RCC 7860 (cell line): ENCODE data around the gene ZMPSTE24.
A peak's percentile ranks its signal among the peaks of the same experiment; 100 is the strongest.

Experiments used
- DNase-seq: peaks from one replicate; pipeline ENCODE4 v3.0.0-alpha.2; 2015; ENCODE audit warnings: low spot score
- FAIRE-seq: peaks from 2 replicates; lab custom pipeline; 2012; peaks lifted over from hg19 to GRCh38; lab: Jason Lieb, UNC

The ZMPSTE24 gene

DNA sequence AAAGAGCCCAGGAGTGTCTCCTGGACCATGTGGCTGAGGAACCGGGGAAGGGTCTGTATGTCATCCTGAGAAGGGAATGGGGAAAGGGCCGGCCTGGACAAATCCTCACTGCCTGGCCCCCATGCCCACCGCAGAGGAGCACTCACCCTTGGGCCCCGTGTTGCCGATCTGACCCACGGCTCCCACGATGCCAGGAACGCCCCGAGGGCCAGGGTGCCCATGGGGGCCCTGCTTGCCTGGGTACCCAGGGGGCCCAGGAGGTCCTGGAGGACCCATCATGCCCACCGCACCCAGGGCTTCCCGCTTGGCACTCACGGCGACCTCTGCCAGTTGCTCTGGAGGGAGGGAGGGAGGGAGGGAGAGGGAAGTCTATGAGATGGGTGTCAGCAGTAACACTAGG lies 44.4 kb downstream of the ZMPSTE24 start:
- FAIRE-seq = no peak
- DNase-seq = no peak

DNA sequence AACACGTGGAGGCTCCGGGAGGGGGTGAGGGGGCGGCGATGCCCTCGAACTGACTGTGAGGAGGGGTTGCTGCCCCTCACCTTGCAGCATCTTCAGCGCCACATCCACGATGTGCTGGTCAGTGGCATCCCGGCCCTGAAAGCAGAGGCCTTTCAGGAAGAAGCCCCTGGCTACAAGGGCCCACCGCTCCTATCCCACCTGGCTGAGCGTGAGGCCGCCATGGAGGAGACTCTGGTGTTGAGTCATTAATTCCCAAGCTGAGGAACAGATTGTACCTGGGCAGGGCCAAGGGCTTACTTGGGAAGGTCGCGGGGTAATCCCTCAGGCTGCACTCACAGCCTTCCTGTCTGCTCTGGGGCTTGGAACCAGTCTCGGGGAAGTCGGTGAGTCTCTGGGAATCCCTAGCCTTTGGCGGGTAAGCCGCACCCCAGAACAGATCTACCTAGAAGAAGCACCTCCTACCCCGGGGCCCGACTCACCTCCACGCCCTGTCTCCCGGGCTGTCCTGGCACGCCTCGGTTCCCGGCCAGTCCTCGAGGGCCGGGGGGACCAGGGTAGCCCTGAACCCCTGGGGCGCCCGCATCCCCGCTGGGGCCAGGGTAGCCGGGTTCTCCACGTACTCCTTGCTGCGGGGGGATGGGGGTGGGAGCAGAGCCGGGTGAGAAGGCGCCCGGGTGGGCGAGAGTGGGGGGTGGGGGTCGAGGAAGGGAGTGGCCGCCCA lies 45.2 kb downstream of the ZMPSTE24 start:
- no peak for FAIRE-seq

DNA sequence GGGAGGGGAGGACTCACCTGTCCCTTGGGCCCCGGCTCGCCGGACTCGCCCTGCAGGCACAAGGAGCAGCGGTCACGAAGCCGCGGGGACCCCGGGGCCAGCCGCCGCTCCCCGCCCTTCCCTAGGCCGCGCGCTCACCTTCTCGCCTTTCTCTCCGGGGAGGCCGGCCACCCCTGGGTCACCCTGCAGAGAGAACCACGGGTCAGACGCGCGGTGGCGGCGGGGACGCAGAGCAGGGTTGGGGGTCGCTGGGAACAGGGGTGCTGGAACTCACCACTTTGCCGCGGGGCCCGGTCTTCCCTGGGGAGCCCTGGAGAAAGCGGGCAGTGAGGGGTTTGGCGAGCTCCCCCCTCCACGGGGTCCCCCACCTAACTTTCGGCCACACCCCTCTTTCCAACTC lies 45.8 kb downstream of the ZMPSTE24 start:
- no peak for DNase-seq
- FAIRE-seq = no peak

More for the DNA sequence above, 45.2 kb downstream of the ZMPSTE24 start:
- DNase-seq = no peak

DNA sequence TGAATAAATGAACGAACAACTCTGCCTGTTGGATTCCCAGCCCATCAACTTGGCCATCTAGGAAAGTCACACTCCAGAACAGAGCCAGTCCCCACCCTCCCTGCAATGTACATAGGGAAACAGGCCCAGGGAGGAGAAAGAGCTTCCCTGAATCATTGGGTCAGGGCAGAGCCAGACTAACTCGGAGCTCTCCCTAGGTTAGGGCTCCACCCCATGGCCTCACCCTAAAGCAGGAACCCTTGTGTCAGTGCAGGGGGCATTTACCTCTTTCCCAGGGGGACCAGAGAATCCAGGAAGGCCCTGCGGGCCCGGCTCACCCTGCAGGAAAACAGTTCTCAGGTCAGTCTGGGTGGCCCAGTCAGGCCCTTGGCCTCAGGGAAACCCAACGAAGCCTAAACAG lies 47.4 kb downstream of the ZMPSTE24 start:
- FAIRE-seq (no peak), DNase-seq (no peak)

DNA sequence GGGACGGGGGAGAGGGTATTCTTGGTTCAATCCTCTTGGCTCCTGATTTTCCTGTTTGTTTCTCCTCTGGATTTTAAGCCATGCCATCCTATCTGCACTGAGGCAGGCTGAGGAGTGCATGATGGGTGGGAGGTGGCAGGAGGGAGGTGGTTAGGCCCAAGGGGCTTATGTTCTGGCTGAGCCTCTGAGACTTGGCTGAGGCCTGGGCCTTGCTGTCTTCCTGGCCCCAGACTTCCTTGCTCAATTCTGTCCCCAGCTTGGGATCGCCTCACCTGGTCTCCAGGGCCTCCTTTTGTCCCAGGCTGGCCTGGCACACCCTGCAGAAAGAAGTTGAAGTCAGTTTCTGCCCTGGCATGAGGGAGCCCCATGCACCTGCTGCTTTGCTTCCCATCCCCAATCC lies 47.8 kb downstream of the ZMPSTE24 start:
- DNase-seq (no peak), FAIRE-seq (no peak)

DNA sequence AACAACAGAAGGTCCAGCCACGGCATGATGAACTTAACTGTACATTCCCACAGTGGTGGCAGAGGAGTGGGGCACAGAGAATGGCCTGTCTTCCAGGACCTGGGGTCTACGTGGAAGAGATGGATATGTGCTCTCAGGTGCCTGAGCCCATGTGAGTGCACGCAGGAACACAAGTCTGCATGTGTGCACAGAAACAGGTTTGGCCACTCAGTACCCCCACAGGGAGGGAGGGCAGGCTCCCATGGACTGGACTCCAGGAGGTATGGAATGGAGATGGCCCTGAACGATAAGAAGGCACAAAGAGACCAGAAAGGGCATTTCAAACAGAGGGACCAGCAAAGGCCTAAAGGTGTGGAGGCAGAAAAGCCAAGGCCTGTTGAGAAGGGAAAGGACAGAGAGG lies 48.3 kb downstream of the ZMPSTE24 start:
- FAIRE-seq = no peak
- DNase-seq = no peak

DNA sequence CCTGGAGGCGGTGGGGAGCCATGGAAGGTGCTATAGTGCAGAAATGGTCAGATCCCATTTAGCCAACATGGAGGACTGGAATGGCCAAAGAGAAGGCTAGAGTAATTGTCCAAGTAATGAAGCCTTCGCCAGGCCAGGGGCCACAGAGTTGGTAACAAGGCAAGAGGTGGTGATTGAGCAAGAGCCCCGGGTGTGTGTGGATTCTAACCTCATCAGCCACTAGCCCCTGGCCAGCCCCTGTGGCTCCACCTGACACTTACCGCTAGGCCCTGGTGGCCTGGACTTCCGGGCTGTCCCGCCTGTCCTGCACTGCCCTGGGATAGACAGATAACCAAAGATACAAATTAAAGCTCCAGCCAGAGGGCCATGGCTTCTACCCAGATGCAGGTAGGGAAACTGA lies 49.1 kb downstream of the ZMPSTE24 start:
- DNase-seq (no peak), FAIRE-seq (no peak)

DNA sequence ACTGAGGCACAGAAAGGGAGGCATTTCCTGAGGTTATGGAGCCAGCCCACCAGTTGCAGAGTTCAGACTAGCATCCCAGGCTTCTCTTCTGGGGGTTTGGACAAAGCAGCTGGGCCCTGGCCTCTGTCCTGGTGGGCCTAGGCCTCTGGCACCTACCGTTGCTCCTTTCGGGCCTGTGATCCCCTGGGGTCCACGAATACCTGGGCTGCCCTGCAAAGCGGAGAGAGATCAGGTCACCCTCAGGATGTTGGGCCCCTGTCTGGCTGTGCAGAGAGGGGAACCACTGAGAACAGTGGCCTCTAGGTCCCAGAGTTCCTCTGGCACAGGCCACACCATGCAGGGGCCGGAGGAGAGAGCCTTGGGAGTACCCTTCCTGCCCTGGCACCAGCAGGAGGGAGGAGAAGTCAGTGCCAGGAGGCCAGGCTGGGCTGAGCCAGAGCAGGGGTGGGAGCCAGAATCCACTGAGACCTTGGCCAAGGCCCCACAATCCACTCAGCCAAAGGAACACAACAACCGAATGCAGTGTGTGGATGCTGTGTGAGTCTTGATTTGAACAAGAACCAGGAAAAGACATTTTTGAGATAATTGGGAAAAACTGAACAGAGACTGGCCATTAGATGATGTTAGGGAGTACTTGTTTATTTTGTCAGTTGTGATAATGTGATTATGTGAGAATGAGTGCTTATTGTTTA lies 50.1 kb downstream of the ZMPSTE24 start:
- DNase-seq (no peak), FAIRE-seq (no peak)

DNA sequence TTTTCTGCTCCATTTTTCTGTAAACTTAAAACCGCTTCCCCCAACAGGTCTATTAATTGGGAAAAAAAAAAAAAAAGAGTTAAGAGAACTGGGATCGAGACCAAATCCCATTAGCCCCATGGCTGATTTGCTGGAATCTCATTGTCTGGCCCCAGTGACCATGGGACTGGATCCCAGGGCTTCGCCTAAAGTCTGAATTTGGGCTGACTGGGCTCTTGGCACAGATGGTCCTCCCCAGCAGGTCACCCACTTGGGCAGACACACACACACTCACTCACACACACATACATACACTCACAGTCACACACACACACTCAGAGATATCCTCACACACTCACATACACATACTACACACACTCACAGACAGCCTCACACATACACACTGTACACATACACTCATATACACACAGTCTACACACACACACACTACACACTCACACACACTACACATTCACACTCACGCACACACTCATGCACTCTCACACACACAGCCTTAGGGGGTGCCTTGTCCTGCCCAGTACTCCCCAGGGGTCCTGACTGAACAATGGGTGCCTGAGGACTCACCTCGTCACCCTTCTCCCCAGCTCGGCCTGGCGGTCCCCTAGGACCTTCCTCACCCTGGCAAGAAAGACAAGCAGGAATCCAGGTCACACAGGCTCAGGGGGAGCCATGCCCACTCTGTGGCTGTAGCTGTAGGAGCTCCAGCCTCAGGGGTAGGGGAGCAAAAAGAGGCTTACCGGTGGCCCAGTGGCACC lies 51.5 kb downstream of the ZMPSTE24 start:
- no peak for DNase-seq
- FAIRE-seq = no peak

DNA sequence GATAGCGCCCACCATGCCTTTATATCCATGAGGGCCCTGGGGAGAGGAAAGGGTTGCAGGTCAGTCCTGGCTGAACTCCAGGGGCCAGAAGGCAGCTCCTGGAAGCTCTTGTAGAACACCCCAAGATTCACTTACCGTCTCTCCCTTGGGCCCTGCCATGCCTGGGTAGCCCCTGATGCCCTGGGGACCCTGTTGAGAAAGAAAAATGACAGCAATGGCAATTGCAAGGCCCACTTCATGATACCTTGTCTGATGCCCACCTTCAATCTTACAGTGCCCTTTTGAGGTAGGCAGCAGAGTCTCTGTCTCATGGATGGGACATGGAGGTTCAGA lies 52.1 kb downstream of the ZMPSTE24 start:
- DNase-seq (no peak), FAIRE-seq (no peak)

DNA sequence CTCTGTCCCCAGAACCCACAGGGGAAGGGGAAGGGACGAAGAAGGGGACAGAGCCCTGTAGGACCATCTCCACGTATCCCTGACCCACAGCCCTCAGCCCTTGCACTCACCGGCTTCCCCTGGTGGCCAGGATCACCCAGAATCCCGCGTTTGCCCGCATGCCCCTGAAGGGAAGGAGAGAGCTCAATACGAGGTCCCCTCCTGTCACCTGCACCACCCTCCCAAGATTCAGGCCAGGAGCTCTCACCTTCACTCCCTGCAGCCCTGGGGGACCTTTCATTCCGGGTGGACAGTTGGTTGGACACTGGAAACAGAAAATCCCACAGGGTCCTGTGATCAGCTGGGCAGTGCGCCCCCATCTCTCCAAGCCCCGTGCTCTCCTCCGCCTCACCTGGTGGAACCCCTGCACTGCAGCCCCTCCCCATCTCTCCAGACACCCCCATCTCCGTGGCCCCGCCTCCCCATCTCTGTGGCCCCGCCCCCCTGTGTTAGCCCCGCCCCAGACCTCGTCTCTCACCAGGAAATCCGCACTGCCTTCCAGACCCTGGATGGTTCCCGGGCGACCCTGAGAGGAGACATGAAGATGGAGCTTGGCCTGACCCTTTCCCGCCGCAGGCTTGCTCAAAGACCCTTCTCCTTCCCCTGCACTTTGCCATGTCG lies 53.1 kb downstream of the ZMPSTE24 start:
- no peak for DNase-seq
- no peak for FAIRE-seq

DNA sequence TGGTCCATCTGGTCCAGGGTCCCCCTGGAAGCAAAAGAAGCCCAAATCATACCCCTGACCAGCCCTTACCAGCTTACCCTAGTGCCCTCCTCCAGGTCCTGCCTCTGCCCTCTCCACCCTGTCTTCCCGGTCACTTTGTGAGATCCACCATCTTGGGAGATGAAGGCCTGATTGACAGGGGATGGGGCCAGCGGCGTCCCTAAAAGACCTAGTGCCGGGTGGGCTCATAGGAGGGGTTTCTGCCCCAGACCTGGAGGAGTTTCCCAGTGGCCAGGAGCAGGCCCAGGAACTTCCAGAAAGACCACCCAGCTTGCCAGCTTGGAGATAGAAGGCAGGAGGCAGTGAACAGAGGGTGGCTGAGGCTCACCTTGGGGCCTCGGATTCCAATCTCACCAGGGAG lies 53.7 kb downstream of the ZMPSTE24 start:
- no peak for DNase-seq
- FAIRE-seq = no peak

DNA sequence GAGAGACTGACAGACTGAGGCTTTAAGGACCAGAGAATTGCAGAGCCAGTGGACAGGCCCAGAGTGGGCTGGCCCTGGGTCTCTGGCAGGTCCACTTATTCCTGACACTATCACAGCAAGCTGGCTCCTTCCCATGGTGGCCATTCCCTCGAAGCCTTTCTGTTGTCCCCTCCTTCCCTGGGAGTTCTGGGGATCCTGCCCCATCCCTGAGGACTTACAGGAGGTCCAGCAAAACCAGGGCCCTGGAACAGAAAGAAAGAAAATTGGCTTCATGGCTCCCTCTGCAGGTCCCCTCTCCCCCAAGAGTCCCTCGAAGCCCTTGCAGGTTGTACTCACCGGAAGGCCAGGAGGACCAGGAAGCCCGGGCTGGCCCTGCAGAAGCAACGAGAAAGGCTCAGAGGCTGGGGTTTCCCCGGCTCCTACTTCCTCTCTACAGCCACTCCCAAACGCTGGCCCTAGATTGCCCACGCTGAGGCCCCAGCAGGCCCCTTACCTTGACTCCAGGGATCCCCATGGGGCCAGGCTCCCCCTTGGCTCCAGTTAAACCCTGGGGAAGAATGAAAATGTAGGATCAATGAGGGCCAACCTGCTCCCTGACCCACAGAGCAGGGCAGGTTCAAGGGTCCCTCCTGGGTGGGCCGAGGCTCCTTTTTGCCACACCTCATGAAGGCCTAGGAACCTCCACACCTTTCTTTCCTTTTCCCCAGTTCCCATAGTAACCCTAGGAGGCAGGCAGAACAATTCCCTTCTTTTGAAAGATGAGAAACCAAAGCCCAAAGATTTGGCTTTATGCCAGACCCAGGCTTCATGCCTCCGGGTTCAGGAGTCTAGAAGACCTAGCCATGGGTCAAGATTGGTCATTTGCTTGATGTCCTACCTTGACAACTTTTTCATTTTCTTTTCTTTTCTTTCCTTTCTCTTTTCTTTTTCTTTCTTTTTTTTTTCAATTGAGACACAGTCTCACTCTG lies 54.5 kb downstream of the ZMPSTE24 start:
- no peak for DNase-seq
- FAIRE-seq = no peak

DNA sequence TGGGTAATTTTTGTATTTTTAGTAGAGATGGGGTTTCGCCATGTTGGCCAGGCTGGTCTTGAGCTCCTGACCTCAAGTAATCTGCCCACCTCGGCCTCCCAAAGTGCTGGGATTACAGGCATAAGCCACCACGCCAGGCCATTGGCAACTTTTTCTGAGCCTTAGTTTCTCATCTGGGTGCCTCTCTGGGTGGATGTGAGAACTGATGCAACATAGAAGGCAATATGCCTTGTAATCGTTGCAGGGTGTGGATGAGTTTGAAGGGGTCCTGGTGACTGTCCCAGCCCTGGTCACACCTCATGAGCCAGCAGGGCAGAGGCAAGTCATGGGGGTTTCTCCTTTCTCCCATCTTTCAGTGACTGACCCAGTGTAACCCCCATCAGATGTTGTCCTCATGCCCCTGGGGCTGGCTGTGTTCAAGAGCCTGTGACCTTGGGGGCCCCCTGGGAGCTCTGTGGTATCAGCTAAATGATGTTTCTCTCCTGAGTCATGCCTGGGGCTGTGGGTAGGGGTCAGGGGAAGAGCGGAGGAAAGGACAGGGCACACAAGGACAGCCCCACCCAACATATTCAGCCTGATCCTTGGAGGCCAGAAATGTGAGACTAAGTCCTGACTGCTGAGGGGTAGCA lies 55.4 kb downstream of the ZMPSTE24 start:
- DNase-seq (peak; percentile 42), FAIRE-seq (no peak)

DNA sequence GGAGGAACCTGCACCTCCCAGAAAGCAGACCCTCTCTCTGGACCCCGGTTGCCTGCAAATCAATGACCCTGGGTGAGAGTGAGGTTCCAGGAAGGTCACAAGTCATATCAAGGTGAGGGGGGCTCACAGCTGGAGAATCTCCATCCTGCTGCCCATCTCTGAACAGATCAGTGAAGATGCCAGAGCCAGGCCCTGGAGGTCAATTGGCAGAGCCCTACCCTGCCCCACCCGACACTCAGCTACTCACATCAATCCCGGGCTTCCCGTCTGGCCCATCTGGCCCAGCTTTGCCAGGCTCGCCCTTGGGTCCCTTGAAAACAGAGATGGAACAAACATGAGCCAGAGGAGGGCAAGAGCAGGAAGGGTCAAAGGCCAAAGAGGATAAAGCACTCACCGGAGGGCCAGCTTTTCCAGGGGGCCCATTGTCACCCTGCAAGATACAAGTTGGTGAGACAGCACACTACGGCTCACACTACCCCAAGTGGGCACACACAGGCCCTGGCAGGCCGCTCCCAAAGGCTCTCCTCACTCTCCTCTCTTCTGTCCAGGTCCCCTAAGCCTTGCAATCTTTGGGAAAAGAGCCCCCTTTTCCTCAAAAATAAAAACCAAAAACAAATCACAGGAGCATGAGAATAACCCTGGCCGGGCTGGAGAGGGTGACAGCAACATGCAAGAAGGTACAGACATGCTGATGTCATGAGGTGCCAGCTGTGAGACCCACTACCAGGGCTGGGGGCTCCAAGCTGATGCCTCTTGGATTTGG lies 56.1 kb downstream of the ZMPSTE24 start:
- no peak for FAIRE-seq

DNA sequence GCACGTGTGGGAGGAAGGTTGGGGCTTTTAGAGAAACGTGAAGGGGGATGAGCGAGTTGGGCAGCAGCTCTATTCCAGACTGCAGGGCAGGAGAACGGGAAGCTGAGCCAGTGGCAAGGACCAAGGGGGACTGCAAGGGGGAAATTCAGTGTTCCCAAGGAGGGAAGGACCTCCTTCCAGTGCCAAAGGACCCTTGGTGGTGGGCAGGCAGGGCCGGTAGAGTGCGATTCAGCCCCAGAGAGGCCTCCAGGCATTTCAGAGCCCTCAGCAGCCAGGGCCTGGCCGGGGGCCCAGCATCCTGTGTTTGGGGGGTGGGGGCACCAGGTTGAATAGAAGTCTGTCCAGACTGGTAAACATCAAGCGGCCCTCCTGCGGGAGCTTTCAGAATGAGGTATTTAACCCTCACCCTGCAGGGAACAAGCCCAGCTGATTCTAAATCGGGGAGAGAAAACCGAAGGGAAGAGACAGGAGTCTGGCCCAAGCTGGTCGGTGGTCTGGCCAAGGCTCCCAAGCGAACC lies 56.7 kb downstream of the ZMPSTE24 start:
- no peak for FAIRE-seq
- no peak for DNase-seq

More for the DNA sequence above, 56.1 kb downstream of the ZMPSTE24 start:
- no peak for DNase-seq

DNA sequence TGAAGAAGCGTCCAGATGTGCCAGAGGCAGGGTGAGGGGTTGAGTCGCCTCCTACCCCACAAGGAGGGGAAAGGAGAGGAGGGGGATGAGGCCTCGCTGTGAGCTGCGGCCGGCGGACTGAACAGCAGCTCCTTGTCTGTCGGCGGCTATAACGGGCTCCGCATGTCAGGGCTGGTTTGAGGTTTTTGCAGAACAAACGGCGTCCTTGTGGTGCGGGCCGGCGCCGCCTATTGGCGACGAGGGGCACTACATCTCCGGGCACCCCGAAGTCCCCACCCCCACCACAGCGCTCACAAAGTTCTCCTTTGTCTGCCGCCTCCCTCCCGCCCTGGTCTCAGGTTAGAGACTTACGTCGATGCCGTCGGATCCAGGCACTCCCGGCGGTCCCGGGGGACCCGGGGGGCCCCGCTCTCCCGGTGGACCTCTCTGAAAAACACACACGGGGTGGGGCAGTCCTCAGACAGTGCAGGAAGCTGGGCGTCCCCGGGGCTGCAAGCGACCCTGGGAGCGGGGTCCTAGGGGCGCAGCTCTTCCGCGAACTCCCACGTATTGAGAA lies 57.3 kb downstream of the ZMPSTE24 start:
- no peak for FAIRE-seq
- no peak for DNase-seq

DNA sequence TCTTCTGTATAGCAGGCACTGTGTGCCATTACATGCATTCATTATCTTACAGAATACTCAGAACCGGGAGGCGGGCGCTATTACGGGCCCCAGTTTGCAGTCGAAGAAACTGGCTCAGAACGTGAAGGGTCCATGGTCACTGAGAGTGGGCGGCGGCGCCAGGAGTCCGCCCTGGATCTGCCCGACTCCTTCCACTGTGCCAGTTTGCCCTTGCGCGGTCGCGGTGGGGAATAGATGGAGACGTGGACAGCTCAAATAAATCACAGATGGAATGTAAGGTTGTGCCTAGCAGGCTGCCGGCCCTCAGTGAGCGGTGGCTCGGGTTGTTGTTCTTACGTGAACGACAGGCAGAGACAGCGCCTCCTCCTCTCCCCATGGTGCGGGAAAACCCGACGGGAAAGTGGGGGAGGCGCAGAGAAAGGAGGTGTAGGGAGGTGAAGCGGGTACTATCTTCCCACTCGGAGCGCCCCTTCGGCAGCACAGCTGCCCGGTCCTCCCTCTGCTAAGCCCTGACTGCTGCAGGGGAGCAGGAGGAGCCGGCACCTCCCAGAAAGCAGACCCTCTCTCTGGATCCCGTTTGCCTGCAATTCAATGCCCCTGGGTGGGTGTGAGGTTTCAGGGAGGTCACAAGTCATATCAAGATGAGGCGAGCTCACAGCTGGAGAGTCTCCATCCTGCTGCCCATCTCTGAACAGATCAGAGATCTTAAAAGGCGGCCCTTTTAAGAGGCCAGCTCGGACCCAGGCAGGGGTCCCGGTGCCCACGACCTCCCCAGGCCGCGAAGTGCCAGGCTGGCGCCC lies 58.0 kb downstream of the ZMPSTE24 start:
- no peak for FAIRE-seq

More for the DNA sequence above, 58.0 kb downstream of the ZMPSTE24 start:
- no peak for DNase-seq
